ENCODE results near the gene EPHB2.

EPHB2 gene

GRCh38 chr1:22780696-22781095, 70.1 kb downstream of the EPHB2 start:
- peak; percentile 96 for DNase-seq (ENCODE audit: low spot score)

DNA sequence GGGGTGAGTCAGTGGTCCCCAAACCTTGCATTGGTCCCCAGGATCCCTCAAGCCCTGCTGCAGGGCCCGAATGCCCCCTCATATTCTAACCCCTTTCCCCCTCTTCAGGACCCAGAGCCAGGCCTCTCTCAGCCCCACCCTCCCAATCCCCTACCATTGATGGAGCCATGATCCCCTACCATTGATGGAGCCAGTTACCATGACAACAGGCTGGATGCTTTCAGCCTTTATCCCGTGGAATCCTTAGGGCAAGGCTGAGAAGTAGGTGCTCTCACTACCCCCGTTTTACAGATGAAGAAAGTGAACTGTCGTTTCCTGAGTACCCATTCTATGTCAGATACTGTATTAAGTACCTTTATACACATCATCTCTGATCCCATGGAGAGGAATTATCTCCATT, 70.8 kb downstream of the EPHB2 start:
- no peak for DNase-seq (ENCODE audit: low spot score)

DNA sequence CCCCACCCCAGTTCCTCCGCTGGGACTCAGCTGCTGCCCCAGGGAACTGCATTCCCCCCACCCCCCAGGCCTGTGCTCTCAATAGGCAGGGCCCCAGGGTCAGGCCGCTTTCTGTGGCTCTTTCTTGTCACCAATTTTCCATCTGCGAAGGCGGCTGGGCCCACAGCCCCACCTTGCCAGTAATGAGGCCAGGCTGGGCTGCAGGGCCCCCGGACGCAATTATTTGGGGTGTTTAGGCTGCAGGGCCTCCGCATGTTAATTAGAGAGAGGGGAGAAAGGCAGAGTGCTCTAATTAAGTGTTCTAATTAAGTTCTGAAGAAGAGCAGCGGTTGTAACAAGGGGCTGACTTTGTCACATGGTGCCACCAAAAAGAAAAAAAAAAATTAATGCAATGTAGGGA, 71.8 kb downstream of the EPHB2 start:
- DNase-seq (ENCODE audit: low spot score) = no peak

DNA sequence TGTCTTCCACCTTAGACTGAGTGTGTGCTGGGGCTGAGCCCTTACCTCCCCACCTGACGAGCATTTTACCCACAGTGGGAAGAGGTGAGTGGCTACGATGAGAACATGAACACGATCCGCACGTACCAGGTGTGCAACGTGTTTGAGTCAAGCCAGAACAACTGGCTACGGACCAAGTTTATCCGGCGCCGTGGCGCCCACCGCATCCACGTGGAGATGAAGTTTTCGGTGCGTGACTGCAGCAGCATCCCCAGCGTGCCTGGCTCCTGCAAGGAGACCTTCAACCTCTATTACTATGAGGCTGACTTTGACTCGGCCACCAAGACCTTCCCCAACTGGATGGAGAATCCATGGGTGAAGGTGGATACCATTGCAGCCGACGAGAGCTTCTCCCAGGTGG, 73.7 kb downstream of the EPHB2 start:
- DNase-seq (ENCODE audit: low spot score) = no peak

GRCh38 chr1:22784737-22785136, 74.1 kb downstream of the EPHB2 start:
- no peak for DNase-seq (ENCODE audit: low spot score)

- DNase-seq (ENCODE audit: low spot score) = no peak
Observed at GRCh38 chr1:22786101-22786500, 75.5 kb downstream of the EPHB2 start.

GRCh38 chr1:22786719-22787489, 76.3 kb downstream of the EPHB2 start:
- DNase-seq (ENCODE audit: low spot score) = no peak

GRCh38 chr1:22787636-22788035, 77.0 kb downstream of the EPHB2 start:
- no peak for DNase-seq (ENCODE audit: low spot score)

DNA sequence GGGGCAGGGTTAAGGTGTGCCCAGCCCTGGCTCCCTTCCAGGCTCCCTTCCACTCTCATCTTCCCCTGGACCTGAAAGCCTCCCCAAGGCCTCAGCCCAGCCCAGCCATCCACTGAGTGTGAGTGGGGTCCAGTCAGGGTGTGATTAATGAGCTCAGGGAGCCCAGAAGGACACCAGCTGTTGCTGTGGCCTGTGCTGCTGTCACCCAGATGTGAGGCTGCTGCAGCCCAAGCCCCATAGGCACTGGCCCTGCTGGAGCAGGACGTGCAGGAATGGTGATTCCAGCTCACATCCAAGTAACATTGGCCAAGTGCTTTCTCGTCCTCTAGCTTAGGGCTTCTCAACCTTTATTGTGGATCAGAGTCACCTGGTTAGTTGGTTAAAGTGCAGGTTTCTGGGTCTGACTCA, 77.6 kb downstream of the EPHB2 start:
- DNase-seq (ENCODE audit: low spot score) = no peak

- DNase-seq (ENCODE audit: low spot score) = peak; percentile 47
Observed at GRCh38 chr1:22789356-22789994, 78.8 kb downstream of the EPHB2 start.

DNA sequence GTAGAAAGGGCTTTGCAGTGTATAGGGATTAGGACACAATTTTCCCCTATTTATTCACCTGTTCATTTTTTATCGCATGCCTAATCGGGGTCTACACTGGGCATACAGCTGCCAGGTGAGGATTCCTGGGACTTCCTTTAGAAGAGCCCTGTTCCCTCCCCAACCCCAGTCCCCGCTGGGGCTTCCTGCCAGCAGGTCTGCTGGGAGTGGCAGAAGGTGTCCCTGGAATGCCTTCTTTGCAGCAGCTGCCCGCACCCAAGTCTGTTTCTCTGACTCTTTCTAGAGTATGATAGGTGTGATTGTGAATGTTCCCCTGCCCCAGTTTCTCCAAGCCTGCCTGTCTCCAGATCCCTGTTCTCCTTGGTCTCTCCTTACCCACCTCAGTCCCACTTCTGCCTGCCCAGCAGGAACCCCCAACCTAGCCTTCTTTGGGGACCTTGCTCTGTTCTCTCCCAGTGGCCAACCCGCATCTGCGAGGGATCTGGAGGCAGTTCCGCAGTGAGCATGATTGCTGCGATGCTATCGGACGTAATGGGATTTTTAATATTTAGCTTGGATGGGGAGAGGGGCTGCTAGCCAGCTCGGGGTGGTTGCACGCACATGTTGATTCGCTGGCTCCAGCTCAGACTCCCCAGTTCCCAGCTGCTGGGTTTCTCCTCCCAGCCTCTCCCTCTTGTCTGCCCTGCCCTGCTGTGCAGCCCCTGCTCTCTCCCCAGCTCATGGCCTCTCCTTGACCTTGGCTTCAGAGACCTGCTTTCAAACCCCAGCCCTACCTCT, 79.8 kb downstream of the EPHB2 start:
- DNase-seq (ENCODE audit: low spot score) = peak; percentile 52

GRCh38 chr1:22791831-22792347, 81.2 kb downstream of the EPHB2 start:
- no peak for DNase-seq (ENCODE audit: low spot score)

- DNase-seq (ENCODE audit: low spot score) = peak; percentile 84
Observed at GRCh38 chr1:22792396-22793160, 81.9 kb downstream of the EPHB2 start.

DNA sequence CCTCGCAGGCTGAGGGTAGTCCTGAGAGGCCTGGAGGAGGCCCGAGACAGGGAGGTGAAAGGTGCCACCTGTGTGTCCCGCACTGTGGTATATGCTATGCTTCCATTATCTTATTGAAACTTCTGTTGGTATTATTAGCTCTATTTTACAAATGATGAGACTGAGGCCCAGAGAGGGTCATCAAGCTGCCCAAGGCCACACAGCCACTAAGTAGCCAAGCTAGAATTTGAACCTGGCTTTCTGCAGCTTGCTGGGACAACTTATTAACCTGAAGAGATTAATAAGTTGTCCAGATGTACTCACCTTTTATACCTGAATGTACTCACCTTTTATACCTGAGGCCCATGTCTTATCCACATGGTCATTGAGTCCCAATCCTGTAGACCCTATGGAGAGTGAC, 83.0 kb downstream of the EPHB2 start:
- no peak for DNase-seq (ENCODE audit: low spot score)

DNA sequence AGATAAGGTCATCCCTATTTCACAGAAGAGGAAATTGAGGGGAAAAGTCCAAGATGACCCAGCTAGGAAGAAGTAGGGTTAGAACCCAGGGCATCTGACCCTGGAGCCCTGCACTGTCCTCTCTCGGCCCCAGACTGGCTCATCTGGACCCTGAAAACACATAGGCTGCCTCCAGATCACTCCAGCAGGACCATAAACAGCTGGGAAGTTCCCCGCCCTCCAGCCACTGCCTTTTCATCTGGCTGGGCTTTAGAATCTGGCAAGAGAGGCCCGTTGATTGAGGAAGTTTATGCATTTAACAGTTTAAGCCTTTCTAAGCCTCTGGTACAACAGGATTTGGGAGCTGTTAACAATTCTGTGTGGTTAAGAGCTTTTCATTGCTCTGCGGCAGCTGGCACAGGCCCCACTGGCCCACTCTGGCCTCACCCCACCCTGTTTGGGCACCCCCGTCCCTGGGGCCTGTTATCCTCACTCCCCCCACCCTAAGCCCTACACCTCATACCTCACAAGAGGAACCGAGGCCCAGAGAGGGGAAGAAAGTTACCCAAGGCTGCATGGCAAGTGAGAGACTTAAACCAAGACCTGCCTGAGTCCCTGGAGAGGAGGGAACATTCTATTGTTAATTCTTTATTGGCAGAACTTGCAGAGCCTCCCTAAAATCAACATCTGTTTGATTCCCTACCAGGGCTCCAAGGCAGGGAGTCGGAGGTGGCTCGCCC, 84.2 kb downstream of the EPHB2 start:
- DNase-seq (ENCODE audit: low spot score) = no peak

DNA sequence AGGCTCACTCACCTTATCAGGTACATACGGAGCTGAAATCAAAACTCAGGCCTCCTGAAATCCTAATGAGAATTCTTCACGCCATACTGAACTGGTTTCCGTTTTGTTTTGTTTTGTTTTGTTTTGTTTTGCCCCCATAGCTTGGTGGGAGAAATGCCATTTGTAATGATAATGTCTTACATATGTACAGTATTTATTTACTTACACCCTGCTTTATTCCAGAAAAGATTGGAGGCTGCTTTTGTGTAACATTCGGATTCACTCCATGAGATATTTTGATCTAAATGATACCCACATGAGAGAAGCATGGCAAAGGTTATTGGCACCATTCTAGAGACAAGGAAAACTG, 84.7 kb downstream of the EPHB2 start:
- no peak for DNase-seq (ENCODE audit: low spot score)

DNA sequence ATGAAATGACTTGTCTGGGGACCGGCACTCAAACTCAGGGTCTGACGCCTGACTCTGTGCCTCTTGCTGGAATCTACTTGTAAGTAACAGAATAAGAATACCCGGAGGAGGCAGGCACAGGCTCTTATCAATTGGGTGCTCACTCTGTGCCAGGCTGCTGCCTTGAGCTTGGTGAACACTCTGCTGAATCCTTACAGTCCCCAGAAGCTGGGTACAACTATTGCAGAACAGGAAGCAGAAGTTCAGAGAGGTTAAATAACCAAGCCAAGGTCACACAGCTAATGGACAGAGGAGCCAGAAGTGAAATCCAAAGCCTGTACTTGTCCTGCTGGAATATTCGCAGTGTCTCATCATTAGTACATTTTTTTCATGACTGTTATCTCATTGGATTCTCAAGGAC, 86.0 kb downstream of the EPHB2 start:
- no peak for DNase-seq (ENCODE audit: low spot score)

GRCh38 chr1:22798083-22798482, 87.4 kb downstream of the EPHB2 start:
- no peak for DNase-seq (ENCODE audit: low spot score)

DNA sequence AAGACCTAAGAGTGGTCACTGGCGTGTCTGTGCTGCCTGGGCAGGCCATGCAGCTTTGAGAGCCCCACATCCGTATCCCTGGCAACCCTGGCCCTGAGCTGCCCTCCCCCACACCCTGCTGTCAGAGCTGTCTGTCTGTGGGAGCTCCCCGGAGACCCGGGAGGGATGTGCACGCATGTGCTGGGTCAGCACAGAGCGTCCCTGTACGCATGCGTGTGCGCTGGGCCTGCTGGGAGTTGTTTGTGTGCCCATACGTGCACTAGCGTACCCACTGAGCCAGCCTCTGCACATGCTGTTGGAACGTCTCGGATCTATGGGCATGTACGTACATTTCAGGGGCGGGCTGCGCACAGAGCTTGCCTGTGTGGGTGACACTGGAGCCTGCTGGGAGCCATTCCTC, 89.3 kb downstream of the EPHB2 start:
- no peak for DNase-seq (ENCODE audit: low spot score)

DNA sequence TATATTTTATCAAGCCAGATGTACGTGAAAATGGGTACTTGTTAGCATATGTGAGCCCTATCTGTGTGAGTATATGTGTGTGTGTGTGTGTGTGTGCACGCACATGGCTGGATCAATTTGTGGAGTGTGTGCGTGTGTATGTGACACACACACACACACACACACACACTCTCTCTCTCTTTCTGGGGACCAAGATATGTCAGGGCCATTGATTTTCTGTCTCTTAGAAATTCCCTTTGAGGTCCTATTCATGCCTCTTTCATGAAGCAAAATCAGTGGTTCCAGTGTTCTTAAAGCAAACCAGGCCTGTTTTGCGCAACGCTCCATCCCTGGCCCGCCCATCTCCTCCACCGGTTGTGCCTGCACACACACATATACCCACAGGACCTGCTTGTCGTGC, 90.0 kb downstream of the EPHB2 start:
- no peak for DNase-seq (ENCODE audit: low spot score)

DNA sequence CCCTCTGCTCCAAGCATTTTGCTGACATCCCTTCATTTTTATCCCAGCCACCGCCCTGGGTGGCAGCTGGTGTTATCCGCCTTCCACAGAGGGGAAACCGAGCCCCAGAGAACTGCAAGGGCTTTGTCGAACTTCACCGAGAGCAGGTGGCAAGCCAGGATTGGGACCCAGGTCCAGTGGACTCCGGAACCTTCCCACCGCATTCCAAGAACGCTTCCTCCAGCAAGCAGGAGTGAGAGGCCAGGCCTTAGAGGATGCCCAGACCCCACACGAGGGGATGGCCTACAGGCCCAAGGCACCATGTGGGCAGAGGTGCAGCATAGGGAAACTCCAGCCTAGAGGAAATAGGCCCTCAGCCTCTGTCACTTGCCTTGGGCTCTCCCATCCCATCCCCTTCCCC, 90.7 kb downstream of the EPHB2 start:
- no peak for DNase-seq (ENCODE audit: low spot score)

DNA sequence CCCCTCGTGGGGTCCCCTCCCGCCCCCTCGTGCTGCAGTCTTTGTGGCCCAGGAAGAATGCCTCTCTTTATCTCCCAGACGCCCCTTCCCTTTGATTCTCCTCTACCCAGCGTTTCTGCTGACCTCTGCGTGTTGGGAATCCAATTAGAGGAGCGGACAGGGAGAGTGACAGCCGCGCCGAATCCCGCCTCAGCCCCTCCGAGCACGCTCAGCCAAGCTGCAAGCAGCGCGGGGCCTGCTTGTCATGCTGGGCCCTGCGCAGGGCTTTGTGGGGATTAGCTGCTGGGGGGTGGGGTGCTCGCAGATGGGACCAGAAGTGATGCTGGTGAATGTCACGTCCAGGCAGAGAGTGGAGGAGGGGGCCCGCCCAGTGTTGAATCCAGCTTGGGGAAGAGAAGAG, 91.1 kb downstream of the EPHB2 start:
- DNase-seq (ENCODE audit: low spot score) = peak; percentile 66

All from iPS-NIHi11 (cell line).